WTC11 (cell line): Measurements from ENCODE around the gene RPL12. TPM values are rescaled to one million over a fixed set of nuclear protein-coding genes. Genes with fewer than 3 reads are reported as not detected.

Experiments used
- ATAC-seq: fragments of 200-7000 bp; cut with Tn5 transposase; 2 replicates; pipeline ENCODE4 v1.10.0; 2021; ENCODE audit warnings: mild to moderate bottlenecking, moderate library complexity
- CTCF ChIA-PET: fragments of 300-600 bp; sonication (Branson Sonifier 250); formaldehyde crosslinking; loops from one replicate; lab custom pipeline; 2021; ENCODE audit warnings: antibody characterized with exemption; lab: Charles Lee
- POLR2A ChIA-PET: fragments of 350-600 bp; sonication (Branson Sonifier 250); formaldehyde crosslinking; loops from one replicate; lab custom pipeline; 2021; ENCODE audit warnings: antibody characterized with exemption; lab: Charles Lee
- DNase-seq: peaks from one replicate; pipeline ENCODE4 v3.0.0; 2021; ENCODE audit warnings: low spot score
- H3K27ac Mint-ChIP-seq: 2 replicates; pipeline ENCODE4 v1.8.0; 2021; ENCODE audit warnings: mixed read lengths
- H3K27me3 Mint-ChIP-seq: 2 replicates; pipeline ENCODE4 v1.8.0; 2021; ENCODE audit warnings: low read depth, mild to moderate bottlenecking, moderate library complexity, mixed read lengths
- H3K36me3 Mint-ChIP-seq: 2 replicates; pipeline ENCODE4 v1.8.0; 2021; ENCODE audit warnings: mixed read lengths
- H3K4me1 Mint-ChIP-seq: 2 replicates; pipeline ENCODE4 v1.8.0; 2022; ENCODE audit warnings: mixed read lengths
- H3K4me3 Mint-ChIP-seq: 2 replicates; pipeline ENCODE4 v1.8.0; 2021; ENCODE audit warnings: mild to moderate bottlenecking, moderate library complexity, mixed read lengths
- H3K9me3 Mint-ChIP-seq: 2 replicates; pipeline ENCODE4 v1.8.0; 2021; ENCODE audit warnings: mixed read lengths
- ESRRA ChIP-seq: sonication (generic); formaldehyde crosslinking; IDR thresholded peaks from 2 replicates; pipeline ENCODE4 v1.8.1; 2022; ENCODE audit warnings: mild to moderate bottlenecking, missing genetic modification reagents, borderline replicate concordance
- KAT7 ChIP-seq: sonication (generic); formaldehyde crosslinking; IDR thresholded peaks from 2 replicates; pipeline ENCODE4 v1.8.1; 2023; ENCODE audit warnings: missing genetic modification reagents, mild to moderate bottlenecking, borderline replicate concordance
- PRRX2 ChIP-seq: fragments of 250-450 bp; sonication (Bioruptor Pico); IDR thresholded peaks from 2 replicates; pipeline ENCODE4 v1.8.0; 2021; ENCODE audit warnings: mild to moderate bottlenecking
- TP53 ChIP-seq: sonication (generic); formaldehyde crosslinking; IDR thresholded peaks from 2 replicates; pipeline ENCODE4 v1.8.1; 2023; ENCODE audit warnings: mild to moderate bottlenecking, missing genetic modification reagents
- total RNA-seq: library from RNA; stranded (reverse); gene quantifications from 3 replicates; pipeline ENCODE4 v1.2.3, GENCODE V29; 2021
- TF ChIP-seq, protein P1 (sequence below): fragments of 250-450 bp; sonication (Bioruptor Pico); IDR thresholded peaks from 2 replicates; pipeline ENCODE4 v1.9.0; 2021; ENCODE audit warnings: mild to moderate bottlenecking
- TF ChIP-seq, protein P2 (sequence below): sonication (generic); formaldehyde crosslinking; IDR thresholded peaks from 2 replicates; pipeline ENCODE4 v1.8.0; 2023; ENCODE audit warnings: mild to moderate bottlenecking, missing genetic modification reagents
- TF ChIP-seq, protein P3 (sequence below): sonication (generic); formaldehyde crosslinking; IDR thresholded peaks from 2 replicates; pipeline ENCODE4 v1.8.1; 2023; ENCODE audit warnings: mild to moderate bottlenecking, missing genetic modification reagents, borderline replicate concordance
- TF ChIP-seq, protein P4 (sequence below): fragments of 250-450 bp; sonication (Bioruptor Pico); IDR thresholded peaks from 2 replicates; pipeline ENCODE4 v2.1.2; 2022; ENCODE audit warnings: mild to moderate bottlenecking, moderate library complexity
- TF ChIP-seq, protein P5 (sequence below): sonication (generic); formaldehyde crosslinking; conservative IDR thresholded peaks from 2 replicates; pipeline ENCODE4 v1.8.1; 2022; ENCODE audit warnings: mild to moderate bottlenecking, missing genetic modification reagents
- TF ChIP-seq, protein P6 (sequence below): fragments of 250-450 bp; sonication (Bioruptor Pico); conservative IDR thresholded peaks from 2 replicates; pipeline ENCODE4 v1.9.0; 2021; ENCODE audit warnings: mild to moderate bottlenecking
- TF ChIP-seq, protein P7 (sequence below): sonication (generic); formaldehyde crosslinking; IDR thresholded peaks from 2 replicates; pipeline ENCODE4 v1.8.0; 2022; ENCODE audit warnings: missing genetic modification reagents
- TF ChIP-seq, protein P8 (sequence below): sonication (generic); formaldehyde crosslinking; IDR thresholded peaks from 2 replicates; pipeline ENCODE4 v1.8.1; 2023; ENCODE audit warnings: mild to moderate bottlenecking, missing genetic modification reagents

RPL12 gene
- total RNA-seq, 1 experiment from 2014 or later = 1,902 TPM

DNA sequence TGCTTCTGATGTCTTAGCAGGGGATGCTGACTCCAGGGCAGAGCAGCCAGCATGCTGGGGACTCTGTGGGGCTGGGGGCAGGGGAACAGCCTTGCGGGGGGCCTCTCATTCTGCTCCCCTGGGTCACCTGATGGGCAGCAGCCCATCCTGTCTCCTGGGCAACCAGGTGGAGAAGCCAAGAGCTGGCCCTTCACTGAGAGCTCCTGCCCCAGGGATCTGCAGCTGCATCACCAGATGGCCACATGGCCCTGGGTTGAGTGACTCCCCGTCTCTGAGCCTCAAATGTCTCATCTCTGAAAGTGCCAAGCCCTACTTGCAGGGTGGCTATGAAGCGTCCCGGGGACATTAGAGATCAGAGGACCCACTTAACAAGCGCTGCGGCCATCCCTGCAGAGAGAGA, 49.2 kb upstream of the RPL12 start:
- H3K4me3 Mint-ChIP-seq = no peak overlapping the region
- no peaks in the 10 kb centered on the region for H3K9me3 Mint-ChIP-seq
- DNase-seq (no peak), ATAC-seq (no peak)
- no peak overlapping the region for H3K27ac Mint-ChIP-seq
- TF ChIP-seq, protein P1, sequence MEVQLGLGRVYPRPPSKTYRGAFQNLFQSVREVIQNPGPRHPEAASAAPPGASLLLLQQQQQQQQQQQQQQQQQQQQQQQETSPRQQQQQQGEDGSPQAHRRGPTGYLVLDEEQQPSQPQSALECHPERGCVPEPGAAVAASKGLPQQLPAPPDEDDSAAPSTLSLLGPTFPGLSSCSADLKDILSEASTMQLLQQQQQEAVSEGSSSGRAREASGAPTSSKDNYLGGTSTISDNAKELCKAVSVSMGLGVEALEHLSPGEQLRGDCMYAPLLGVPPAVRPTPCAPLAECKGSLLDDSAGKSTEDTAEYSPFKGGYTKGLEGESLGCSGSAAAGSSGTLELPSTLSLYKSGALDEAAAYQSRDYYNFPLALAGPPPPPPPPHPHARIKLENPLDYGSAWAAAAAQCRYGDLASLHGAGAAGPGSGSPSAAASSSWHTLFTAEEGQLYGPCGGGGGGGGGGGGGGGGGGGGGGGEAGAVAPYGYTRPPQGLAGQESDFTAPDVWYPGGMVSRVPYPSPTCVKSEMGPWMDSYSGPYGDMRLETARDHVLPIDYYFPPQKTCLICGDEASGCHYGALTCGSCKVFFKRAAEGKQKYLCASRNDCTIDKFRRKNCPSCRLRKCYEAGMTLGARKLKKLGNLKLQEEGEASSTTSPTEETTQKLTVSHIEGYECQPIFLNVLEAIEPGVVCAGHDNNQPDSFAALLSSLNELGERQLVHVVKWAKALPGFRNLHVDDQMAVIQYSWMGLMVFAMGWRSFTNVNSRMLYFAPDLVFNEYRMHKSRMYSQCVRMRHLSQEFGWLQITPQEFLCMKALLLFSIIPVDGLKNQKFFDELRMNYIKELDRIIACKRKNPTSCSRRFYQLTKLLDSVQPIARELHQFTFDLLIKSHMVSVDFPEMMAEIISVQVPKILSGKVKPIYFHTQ (CRISPR knock-in tag) = no peak
- TF ChIP-seq, protein P2, sequence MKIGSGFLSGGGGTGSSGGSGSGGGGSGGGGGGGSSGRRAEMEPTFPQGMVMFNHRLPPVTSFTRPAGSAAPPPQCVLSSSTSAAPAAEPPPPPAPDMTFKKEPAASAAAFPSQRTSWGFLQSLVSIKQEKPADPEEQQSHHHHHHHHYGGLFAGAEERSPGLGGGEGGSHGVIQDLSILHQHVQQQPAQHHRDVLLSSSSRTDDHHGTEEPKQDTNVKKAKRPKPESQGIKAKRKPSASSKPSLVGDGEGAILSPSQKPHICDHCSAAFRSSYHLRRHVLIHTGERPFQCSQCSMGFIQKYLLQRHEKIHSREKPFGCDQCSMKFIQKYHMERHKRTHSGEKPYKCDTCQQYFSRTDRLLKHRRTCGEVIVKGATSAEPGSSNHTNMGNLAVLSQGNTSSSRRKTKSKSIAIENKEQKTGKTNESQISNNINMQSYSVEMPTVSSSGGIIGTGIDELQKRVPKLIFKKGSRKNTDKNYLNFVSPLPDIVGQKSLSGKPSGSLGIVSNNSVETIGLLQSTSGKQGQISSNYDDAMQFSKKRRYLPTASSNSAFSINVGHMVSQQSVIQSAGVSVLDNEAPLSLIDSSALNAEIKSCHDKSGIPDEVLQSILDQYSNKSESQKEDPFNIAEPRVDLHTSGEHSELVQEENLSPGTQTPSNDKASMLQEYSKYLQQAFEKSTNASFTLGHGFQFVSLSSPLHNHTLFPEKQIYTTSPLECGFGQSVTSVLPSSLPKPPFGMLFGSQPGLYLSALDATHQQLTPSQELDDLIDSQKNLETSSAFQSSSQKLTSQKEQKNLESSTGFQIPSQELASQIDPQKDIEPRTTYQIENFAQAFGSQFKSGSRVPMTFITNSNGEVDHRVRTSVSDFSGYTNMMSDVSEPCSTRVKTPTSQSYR = no peak
- TF ChIP-seq TP53 (CRISPR knock-in tag) (no peak), KAT7 (CRISPR knock-in tag) (no peak)
- TF ChIP-seq, protein P3, sequence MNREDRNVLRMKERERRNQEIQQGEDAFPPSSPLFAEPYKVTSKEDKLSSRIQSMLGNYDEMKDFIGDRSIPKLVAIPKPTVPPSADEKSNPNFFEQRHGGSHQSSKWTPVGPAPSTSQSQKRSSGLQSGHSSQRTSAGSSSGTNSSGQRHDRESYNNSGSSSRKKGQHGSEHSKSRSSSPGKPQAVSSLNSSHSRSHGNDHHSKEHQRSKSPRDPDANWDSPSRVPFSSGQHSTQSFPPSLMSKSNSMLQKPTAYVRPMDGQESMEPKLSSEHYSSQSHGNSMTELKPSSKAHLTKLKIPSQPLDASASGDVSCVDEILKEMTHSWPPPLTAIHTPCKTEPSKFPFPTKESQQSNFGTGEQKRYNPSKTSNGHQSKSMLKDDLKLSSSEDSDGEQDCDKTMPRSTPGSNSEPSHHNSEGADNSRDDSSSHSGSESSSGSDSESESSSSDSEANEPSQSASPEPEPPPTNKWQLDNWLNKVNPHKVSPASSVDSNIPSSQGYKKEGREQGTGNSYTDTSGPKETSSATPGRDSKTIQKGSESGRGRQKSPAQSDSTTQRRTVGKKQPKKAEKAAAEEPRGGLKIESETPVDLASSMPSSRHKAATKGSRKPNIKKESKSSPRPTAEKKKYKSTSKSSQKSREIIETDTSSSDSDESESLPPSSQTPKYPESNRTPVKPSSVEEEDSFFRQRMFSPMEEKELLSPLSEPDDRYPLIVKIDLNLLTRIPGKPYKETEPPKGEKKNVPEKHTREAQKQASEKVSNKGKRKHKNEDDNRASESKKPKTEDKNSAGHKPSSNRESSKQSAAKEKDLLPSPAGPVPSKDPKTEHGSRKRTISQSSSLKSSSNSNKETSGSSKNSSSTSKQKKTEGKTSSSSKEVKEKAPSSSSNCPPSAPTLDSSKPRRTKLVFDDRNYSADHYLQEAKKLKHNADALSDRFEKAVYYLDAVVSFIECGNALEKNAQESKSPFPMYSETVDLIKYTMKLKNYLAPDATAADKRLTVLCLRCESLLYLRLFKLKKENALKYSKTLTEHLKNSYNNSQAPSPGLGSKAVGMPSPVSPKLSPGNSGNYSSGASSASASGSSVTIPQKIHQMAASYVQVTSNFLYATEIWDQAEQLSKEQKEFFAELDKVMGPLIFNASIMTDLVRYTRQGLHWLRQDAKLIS (CRISPR knock-in tag) = no peak
- TF ChIP-seq, protein P4, sequence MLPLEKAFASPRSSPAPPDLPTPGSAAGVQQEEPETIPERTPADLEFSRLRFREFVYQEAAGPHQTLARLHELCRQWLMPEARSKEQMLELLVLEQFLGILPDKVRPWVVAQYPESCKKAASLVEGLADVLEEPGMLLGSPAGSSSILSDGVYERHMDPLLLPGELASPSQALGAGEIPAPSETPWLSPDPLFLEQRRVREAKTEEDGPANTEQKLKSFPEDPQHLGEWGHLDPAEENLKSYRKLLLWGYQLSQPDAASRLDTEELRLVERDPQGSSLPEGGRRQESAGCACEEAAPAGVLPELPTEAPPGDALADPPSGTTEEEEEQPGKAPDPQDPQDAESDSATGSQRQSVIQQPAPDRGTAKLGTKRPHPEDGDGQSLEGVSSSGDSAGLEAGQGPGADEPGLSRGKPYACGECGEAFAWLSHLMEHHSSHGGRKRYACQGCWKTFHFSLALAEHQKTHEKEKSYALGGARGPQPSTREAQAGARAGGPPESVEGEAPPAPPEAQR (CRISPR knock-in tag) = no peak
- TF ChIP-seq, protein P5, sequence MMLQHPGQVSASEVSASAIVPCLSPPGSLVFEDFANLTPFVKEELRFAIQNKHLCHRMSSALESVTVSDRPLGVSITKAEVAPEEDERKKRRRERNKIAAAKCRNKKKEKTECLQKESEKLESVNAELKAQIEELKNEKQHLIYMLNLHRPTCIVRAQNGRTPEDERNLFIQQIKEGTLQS (CRISPR knock-in tag) = no peak
- H3K36me3 Mint-ChIP-seq = peaks cover 5% of the 10 kb centered on the region
- H3K27me3 Mint-ChIP-seq = no peaks in the 10 kb centered on the region
- CTCF ChIA-PET = interaction anchor here (0.5 to 2.2 kb wide), 10 partner anchors 11 to 369 kb away, joined by 3 to 9 read pairs (median 4); partner anchors contain the start of gene TOR2A
- H3K4me1 Mint-ChIP-seq = no peaks in the 10 kb centered on the region
- POLR2A ChIA-PET = interaction anchor here (0.7 kb wide), 1 partner anchor 66 kb away, joined by 3 read pairs; no protein-coding TSS in a partner anchor

DNA sequence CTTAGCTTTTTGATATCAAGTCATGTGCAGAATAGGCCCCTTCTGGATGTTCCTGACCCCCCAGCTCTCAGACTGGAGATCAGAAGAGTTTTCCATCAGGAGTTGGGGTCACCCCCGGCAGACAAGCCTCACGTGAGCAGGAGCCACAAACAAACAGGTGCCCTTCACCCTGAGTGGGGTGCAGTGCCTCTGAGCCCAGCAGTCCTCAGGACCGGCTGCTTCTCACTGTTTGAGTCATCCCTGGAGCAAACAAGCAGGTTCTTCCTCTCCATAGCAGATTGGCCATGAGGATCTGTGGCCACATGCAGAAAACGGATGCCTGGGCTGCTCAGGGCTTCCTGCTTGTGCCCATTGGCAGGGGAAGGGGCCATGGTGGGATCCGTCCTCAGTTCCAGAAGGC, 47.1 kb upstream of the RPL12 start:
- Mint-ChIP-seq H3K4me3 (no peak overlapping the region), H3K27ac (no peak overlapping the region), H3K36me3 (peaks cover 7% of the 10 kb centered on the region), H3K9me3 (no peaks in the 10 kb centered on the region), H3K4me1 (no peaks in the 10 kb centered on the region), H3K27me3 (no peaks in the 10 kb centered on the region)
- ATAC-seq (no peak), DNase-seq (no peak)
- POLR2A ChIA-PET = no interaction called here
- CTCF ChIA-PET = interaction anchor here (0.6 kb wide), 1 partner anchor 36 kb away, joined by 3 read pairs; no protein-coding TSS in a partner anchor
- TF ChIP-seq, protein P6, sequence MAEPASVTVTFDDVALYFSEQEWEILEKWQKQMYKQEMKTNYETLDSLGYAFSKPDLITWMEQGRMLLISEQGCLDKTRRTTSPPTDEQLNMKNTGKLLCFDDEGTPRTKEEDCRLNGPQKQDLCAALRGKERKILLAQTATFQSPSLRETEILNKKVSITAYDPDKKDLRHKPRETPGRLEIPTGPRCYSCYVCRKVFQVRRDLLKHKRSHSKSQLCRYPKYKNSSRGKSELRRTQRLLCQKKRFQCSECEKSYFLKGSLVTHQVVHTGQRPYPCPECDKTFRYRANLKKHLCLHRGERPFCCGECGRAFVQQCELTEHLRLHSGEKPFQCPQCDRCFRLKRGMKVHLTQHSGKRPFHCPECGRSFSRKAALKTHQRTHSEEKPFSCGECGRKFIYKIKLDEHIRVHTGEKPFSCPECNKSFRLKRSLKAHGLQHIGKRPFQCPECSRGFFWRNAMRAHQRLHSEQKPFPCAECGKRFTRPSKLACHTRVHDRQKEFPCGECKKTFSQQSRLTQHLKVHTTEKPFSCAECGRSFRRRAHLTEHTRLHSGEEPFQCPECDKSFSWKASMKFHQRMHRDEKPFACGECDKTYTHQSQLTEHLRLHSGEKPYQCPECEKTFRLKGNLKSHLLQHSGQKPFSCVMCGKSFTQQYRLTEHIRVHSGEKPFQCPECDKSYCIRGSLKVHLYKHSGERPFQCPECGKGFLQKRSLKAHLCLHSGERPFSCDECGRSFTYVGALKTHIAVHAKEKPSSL = no peak
- TF ChIP-seq ESRRA (CRISPR knock-in tag) (no peak), PRRX2 (no peak)
- TF ChIP-seq, protein P7, sequence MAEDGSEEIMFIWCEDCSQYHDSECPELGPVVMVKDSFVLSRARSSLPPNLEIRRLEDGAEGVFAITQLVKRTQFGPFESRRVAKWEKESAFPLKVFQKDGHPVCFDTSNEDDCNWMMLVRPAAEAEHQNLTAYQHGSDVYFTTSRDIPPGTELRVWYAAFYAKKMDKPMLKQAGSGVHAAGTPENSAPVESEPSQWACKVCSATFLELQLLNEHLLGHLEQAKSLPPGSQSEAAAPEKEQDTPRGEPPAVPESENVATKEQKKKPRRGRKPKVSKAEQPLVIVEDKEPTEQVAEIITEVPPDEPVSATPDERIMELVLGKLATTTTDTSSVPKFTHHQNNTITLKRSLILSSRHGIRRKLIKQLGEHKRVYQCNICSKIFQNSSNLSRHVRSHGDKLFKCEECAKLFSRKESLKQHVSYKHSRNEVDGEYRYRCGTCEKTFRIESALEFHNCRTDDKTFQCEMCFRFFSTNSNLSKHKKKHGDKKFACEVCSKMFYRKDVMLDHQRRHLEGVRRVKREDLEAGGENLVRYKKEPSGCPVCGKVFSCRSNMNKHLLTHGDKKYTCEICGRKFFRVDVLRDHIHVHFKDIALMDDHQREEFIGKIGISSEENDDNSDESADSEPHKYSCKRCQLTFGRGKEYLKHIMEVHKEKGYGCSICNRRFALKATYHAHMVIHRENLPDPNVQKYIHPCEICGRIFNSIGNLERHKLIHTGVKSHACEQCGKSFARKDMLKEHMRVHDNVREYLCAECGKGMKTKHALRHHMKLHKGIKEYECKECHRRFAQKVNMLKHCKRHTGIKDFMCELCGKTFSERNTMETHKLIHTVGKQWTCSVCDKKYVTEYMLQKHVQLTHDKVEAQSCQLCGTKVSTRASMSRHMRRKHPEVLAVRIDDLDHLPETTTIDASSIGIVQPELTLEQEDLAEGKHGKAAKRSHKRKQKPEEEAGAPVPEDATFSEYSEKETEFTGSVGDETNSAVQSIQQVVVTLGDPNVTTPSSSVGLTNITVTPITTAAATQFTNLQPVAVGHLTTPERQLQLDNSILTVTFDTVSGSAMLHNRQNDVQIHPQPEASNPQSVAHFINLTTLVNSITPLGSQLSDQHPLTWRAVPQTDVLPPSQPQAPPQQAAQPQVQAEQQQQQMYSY (CRISPR knock-in tag) = no peak
- TF ChIP-seq, protein P8, sequence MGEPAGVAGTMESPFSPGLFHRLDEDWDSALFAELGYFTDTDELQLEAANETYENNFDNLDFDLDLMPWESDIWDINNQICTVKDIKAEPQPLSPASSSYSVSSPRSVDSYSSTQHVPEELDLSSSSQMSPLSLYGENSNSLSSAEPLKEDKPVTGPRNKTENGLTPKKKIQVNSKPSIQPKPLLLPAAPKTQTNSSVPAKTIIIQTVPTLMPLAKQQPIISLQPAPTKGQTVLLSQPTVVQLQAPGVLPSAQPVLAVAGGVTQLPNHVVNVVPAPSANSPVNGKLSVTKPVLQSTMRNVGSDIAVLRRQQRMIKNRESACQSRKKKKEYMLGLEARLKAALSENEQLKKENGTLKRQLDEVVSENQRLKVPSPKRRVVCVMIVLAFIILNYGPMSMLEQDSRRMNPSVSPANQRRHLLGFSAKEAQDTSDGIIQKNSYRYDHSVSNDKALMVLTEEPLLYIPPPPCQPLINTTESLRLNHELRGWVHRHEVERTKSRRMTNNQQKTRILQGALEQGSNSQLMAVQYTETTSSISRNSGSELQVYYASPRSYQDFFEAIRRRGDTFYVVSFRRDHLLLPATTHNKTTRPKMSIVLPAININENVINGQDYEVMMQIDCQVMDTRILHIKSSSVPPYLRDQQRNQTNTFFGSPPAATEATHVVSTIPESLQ (CRISPR knock-in tag) = no peak
